Activated T-cell treated with anti-CD3 and anti-CD28 coated beads, Interleukin-2, amount 50 U/mL, for 24 hours (primary cell): Measurements from ENCODE around the gene MAP3K19.

Source experiments
- DNase-seq: peaks from one replicate; pipeline ENCODE4 v3.0.0-alpha.2; 2020
- H3K27ac Mint-ChIP-seq: 2 replicates; pipeline ENCODE4 v1.8.0; 2020; ENCODE audit warnings: mild to moderate bottlenecking, mixed read lengths
- H3K27me3 Mint-ChIP-seq: 2 replicates; pipeline ENCODE4 v1.8.0; 2020; ENCODE audit warnings: mixed read lengths
- H3K36me3 Mint-ChIP-seq: 2 replicates; pipeline ENCODE4 v1.8.0; 2020; ENCODE audit warnings: low read depth, mixed read lengths
- H3K4me1 Mint-ChIP-seq: 2 replicates; pipeline ENCODE4 v1.8.0; 2020; ENCODE audit warnings: low read depth, mixed read lengths
- H3K4me3 Mint-ChIP-seq: 2 replicates; pipeline ENCODE4 v1.8.0; 2020; ENCODE audit warnings: mild to moderate bottlenecking, moderate library complexity, mixed read lengths
- H3K9me3 Mint-ChIP-seq: 2 replicates; pipeline ENCODE4 v1.8.0; 2020; ENCODE audit warnings: mixed read lengths

MAP3K19 gene

GRCh38 chr2:134917888-134918525 lies 129.2 kb downstream of the MAP3K19 start:
- H3K4me3 Mint-ChIP-seq, result peak overlapping the region; percentile 97
- peak overlapping the region; percentile 100 for H3K27ac Mint-ChIP-seq
- H3K4me1 Mint-ChIP-seq, result peaks cover 32% of the 10 kb centered on the region

GRCh38 chr2:134917360-134917865 lies 129.8 kb downstream of the MAP3K19 start:
- H3K27ac Mint-ChIP-seq, result peak overlapping the region; percentile 100
- peaks cover 40% of the 10 kb centered on the region for H3K36me3 Mint-ChIP-seq
- H3K9me3 Mint-ChIP-seq, result no peaks in the 10 kb centered on the region
- no peaks in the 10 kb centered on the region for H3K27me3 Mint-ChIP-seq
- peaks cover 27% of the 10 kb centered on the region for H3K4me1 Mint-ChIP-seq
- peak overlapping the region; percentile 97 for H3K4me3 Mint-ChIP-seq
- DNase-seq, result peak; percentile 48

More at GRCh38 chr2:134917888-134918525, 129.2 kb downstream of the MAP3K19 start:
- Mint-ChIP-seq H3K9me3 (no peaks in the 10 kb centered on the region), H3K36me3 (peaks cover 46% of the 10 kb centered on the region), H3K27me3 (no peaks in the 10 kb centered on the region)
- peak; percentile 29 for DNase-seq
